ENCODE measurements around the gene CEP85L. TPM values are rescaled to one million over a fixed set of nuclear protein-coding genes. Genes with fewer than 3 reads are reported as not detected.

CEP85L gene
- total RNA-seq, 1 donor from 2014 or later, result 19.3 TPM

- H3K79me2 ChIP-seq (ENCODE audit: insufficient read depth, low read length), result no peaks in the 10 kb centered on the region
- DNase-seq (ENCODE audit: low read depth), result no peak
- no peaks in the 10 kb centered on the region for H4K20me1 ChIP-seq (ENCODE audit: insufficient read depth, low read length)
- no peak overlapping the region for H3K4me2 ChIP-seq (ENCODE audit: low read length)
- no peak for FAIRE-seq
- H3K27me3 ChIP-seq (ENCODE audit: insufficient read depth, low read length), result no peaks in the 10 kb centered on the region
- H3K36me3 ChIP-seq (ENCODE audit: insufficient read depth, low read length), result peaks cover 3% of the 10 kb centered on the region
- H3K4me1 ChIP-seq (ENCODE audit: insufficient read depth, low read length), result no peaks in the 10 kb centered on the region
- Mint-ChIP-seq H3K36me3 (ENCODE audit: low read depth, unreplicated experiment) (peaks cover 37% of the 10 kb centered on the region), H3K9me3 (ENCODE audit: unreplicated experiment) (peaks cover 13% of the 10 kb centered on the region), H3K4me3 (ENCODE audit: unreplicated experiment) (no peak overlapping the region), H3K27ac (ENCODE audit: unreplicated experiment) (no peak overlapping the region), H3K27me3 (ENCODE audit: low read depth, unreplicated experiment) (no peaks in the 10 kb centered on the region), H3K4me1 (ENCODE audit: low read depth, unreplicated experiment) (peaks cover 11% of the 10 kb centered on the region)
- no peaks in the 10 kb centered on the region for H3K9me3 ChIP-seq (ENCODE audit: insufficient read depth, low read depth, low read length)
- H3K27ac ChIP-seq (ENCODE audit: low read depth, low read length), result no peak overlapping the region
- no peak overlapping the region for H3K4me3 ChIP-seq (ENCODE audit: insufficient read depth, low read depth, low read length)
- H3K9ac ChIP-seq (ENCODE audit: low read length), result no peak overlapping the region
- TF ChIP-seq CTCF (IDR thresholded peaks at IDR 0.05; ENCODE audit: insufficient read depth, low read depth, low read length) (no peak), EZH2 (IDR thresholded peaks at IDR 0.05; ENCODE audit: insufficient read depth, low read length) (no peak)
- no peak overlapping the region for H2AFZ ChIP-seq (ENCODE audit: low read depth, low read length)
These were observed 162.8 kb downstream of the CEP85L start for GRCh38 chr6:118488631-118489030.

GRCh38 chr6:118485601-118486550 lies 165.5 kb downstream of the CEP85L start:
- Mint-ChIP-seq H3K36me3 (ENCODE audit: low read depth, unreplicated experiment) (peaks cover 35% of the 10 kb centered on the region), H3K27me3 (ENCODE audit: low read depth, unreplicated experiment) (no peaks in the 10 kb centered on the region), H3K27ac (ENCODE audit: unreplicated experiment) (no peak overlapping the region), H3K4me3 (ENCODE audit: unreplicated experiment) (no peak overlapping the region), H3K9me3 (ENCODE audit: unreplicated experiment) (peaks cover 13% of the 10 kb centered on the region), H3K4me1 (ENCODE audit: low read depth, unreplicated experiment) (peaks cover 7% of the 10 kb centered on the region)
- FAIRE-seq (peak; percentile 59), DNase-seq (ENCODE audit: low read depth) (no peak)
- Histone ChIP-seq H3K9me3 (ENCODE audit: insufficient read depth, low read depth, low read length) (no peaks in the 10 kb centered on the region), H3K4me2 (ENCODE audit: low read length) (no peak overlapping the region), H3K9ac (ENCODE audit: low read length) (no peak overlapping the region), H3K36me3 (ENCODE audit: insufficient read depth, low read length) (peaks cover 3% of the 10 kb centered on the region), H3K27me3 (ENCODE audit: insufficient read depth, low read length) (no peaks in the 10 kb centered on the region), H4K20me1 (ENCODE audit: insufficient read depth, low read length) (no peaks in the 10 kb centered on the region), H3K27ac (ENCODE audit: low read depth, low read length) (no peak overlapping the region), H2AFZ (ENCODE audit: low read depth, low read length) (no peak overlapping the region), H3K4me3 (ENCODE audit: insufficient read depth, low read depth, low read length) (no peak overlapping the region), H3K79me2 (ENCODE audit: insufficient read depth, low read length) (no peaks in the 10 kb centered on the region), H3K4me1 (ENCODE audit: insufficient read depth, low read length) (no peaks in the 10 kb centered on the region)
- TF ChIP-seq EZH2 (IDR thresholded peaks at IDR 0.05; ENCODE audit: insufficient read depth, low read length), result no peak
- TF ChIP-seq CTCF (IDR thresholded peaks at IDR 0.05; ENCODE audit: insufficient read depth, low read depth, low read length), result no peak

GRCh38 chr6:118476551-118476950 lies 174.8 kb downstream of the CEP85L start:
- Histone ChIP-seq H3K36me3 (ENCODE audit: insufficient read depth, low read length) (peaks cover 8% of the 10 kb centered on the region), H3K9me3 (ENCODE audit: insufficient read depth, low read depth, low read length) (no peaks in the 10 kb centered on the region), H3K4me1 (ENCODE audit: insufficient read depth, low read length) (no peaks in the 10 kb centered on the region), H2AFZ (ENCODE audit: low read depth, low read length) (no peak overlapping the region), H3K9ac (ENCODE audit: low read length) (no peak overlapping the region), H3K79me2 (ENCODE audit: insufficient read depth, low read length) (no peaks in the 10 kb centered on the region), H3K27me3 (ENCODE audit: insufficient read depth, low read length) (no peaks in the 10 kb centered on the region), H3K4me2 (ENCODE audit: low read length) (no peak overlapping the region), H3K27ac (ENCODE audit: low read depth, low read length) (no peak overlapping the region), H3K4me3 (ENCODE audit: insufficient read depth, low read depth, low read length) (no peak overlapping the region), H4K20me1 (ENCODE audit: insufficient read depth, low read length) (no peaks in the 10 kb centered on the region)
- FAIRE-seq (no peak), DNase-seq (ENCODE audit: low read depth) (no peak)
- H3K4me3 Mint-ChIP-seq (ENCODE audit: unreplicated experiment), result no peak overlapping the region
- no peaks in the 10 kb centered on the region for H3K27me3 Mint-ChIP-seq (ENCODE audit: low read depth, unreplicated experiment)
- H3K27ac Mint-ChIP-seq (ENCODE audit: unreplicated experiment), result no peak overlapping the region
- H3K4me1 Mint-ChIP-seq (ENCODE audit: low read depth, unreplicated experiment), result peaks cover 4% of the 10 kb centered on the region
- TF ChIP-seq EZH2 (IDR thresholded peaks at IDR 0.05; ENCODE audit: insufficient read depth, low read length) (no peak), CTCF (IDR thresholded peaks at IDR 0.05; ENCODE audit: insufficient read depth, low read depth, low read length) (no peak)
- no peaks in the 10 kb centered on the region for H3K9me3 Mint-ChIP-seq (ENCODE audit: unreplicated experiment)
- peaks cover 3% of the 10 kb centered on the region for H3K36me3 Mint-ChIP-seq (ENCODE audit: low read depth, unreplicated experiment)
